GM12878 (cell line): Measurements from ENCODE around the gene TPCN1. TPM values are rescaled to one million over a fixed set of nuclear protein-coding genes. Genes with fewer than 3 reads are reported as not detected.

ENCODE experiments used
- BHLHE40 ChIP-seq, 2 experiments: fragments of 450-650 bp in 1 of 2; IDR thresholded peaks; 2 replicates each; pipeline ENCODE4 v1.6.1; 2011 to 2017; ENCODE audit warnings: low read depth in 2 of 2, borderline replicate concordance in 1 of 2, improper control_type of control experiment in 1 of 2, low read length in 1 of 2, mild to moderate bottlenecking in 1 of 2
- CEBPZ ChIP-seq: fragments of 150-350 bp; IDR thresholded peaks from 2 replicates; pipeline ENCODE4 v1.6.1; 2016; ENCODE audit warnings: low read depth, low read length
- CREB1 ChIP-seq: IDR thresholded peaks from 2 replicates; pipeline ENCODE4 v1.6.1; 2012; ENCODE audit warnings: low read depth, mild to moderate bottlenecking, inconsistent platforms
- PKNOX1 ChIP-seq: fragments of 450-650 bp; IDR thresholded peaks from 2 replicates; pipeline ENCODE4 v1.6.1; 2016; ENCODE audit warnings: mild to moderate bottlenecking
- SKIL ChIP-seq: fragments of 450-650 bp; IDR thresholded peaks from 2 replicates; pipeline ENCODE4 v1.6.1; 2017; ENCODE audit warnings: mild to moderate bottlenecking, low read depth, inconsistent platforms; ENCODE audit not compliant: poor library complexity, severe bottlenecking
- SMAD5 ChIP-seq: IDR thresholded peaks from 2 replicates; pipeline ENCODE4 v1.6.1; 2016; ENCODE audit warnings: antibody characterized with exemption, low read depth
- SMARCA5 ChIP-seq: fragments of 450-650 bp; IDR thresholded peaks from 2 replicates; pipeline ENCODE4 v1.6.1; 2017; ENCODE audit warnings: mild to moderate bottlenecking
- SMC3 ChIP-seq: IDR thresholded peaks from 2 replicates; pipeline ENCODE4 v1.6.1; 2011; ENCODE audit warnings: low read length, improper control_type of control experiment, borderline replicate concordance
- STAT1 ChIP-seq: fragments of 450-650 bp; conservative IDR thresholded peaks from 2 replicates; pipeline ENCODE4 v1.6.1; 2014; ENCODE audit warnings: antibody characterized with exemption, mild to moderate bottlenecking
- STAT3 ChIP-seq: IDR thresholded peaks from 2 replicates; pipeline ENCODE4 v1.6.1; 2011; ENCODE audit warnings: low read depth, low read length, improper control_type of control experiment
- TARDBP ChIP-seq: IDR thresholded peaks from 2 replicates; pipeline ENCODE4 v1.6.1; 2016; ENCODE audit warnings: borderline replicate concordance
- ZBTB4 ChIP-seq: fragments of 450-650 bp; formaldehyde crosslinking; IDR thresholded peaks from 2 replicates; pipeline ENCODE4 v1.4.0; 2022; ENCODE audit warnings: mild to moderate bottlenecking, moderate library complexity
- ZNF207 ChIP-seq: fragments of 450-650 bp; IDR thresholded peaks from 2 replicates; pipeline ENCODE4 v1.6.1; 2014; ENCODE audit warnings: antibody characterized with exemption, mild to moderate bottlenecking, borderline replicate concordance
- ZNF592 ChIP-seq: fragments of 450-650 bp; IDR thresholded peaks from 2 replicates; pipeline ENCODE4 v1.6.1; 2017; ENCODE audit warnings: mild to moderate bottlenecking, moderate library complexity
- polyA plus RNA-seq, 11 experiments: library from polyadenylated mRNA; depleted of rRNA in 4 of 11; unstranded in 6 of 11; stranded (reverse) in 5 of 11; fragments of >200 nt; fragmentation: Nextera tagmentation in 4 of 11; fragmentation: Illumina TruSeq in 1 of 11; extraction: Ambion mirVana in 4 of 11; extraction: Trizol in 1 of 11; gene quantifications; 1 replicate in 1 of 11; 2 replicates in 10 of 11; pipeline versions ENCODE4 v1.2.1 to v1.2.3, GENCODE V29; 2011 to 2016; ENCODE audit warnings: inconsistent platforms in 2 of 11, missing spikeins in 2 of 11, low read depth in 1 of 11
- total RNA-seq, 4 experiments: library from RNA; depleted of rRNA in 3 of 4; stranded (reverse); fragments of >200 nt in 3 of 4; fragmentation: Illumina TruSeq in 1 of 4; extraction: Trizol in 1 of 4; gene quantifications; 2 replicates each; pipeline versions ENCODE4 v1.2.1 to v1.2.3, GENCODE V29; 2013 to 2021

TPCN1 gene
- total and polyA plus RNA-seq, 10 of the 15 experiments (the other 5 are each of a cell fraction or from before 2014, with no cell fraction given): 0.79 to 30.9 (median 19.4) TPM

- TF ChIP-seq ZBTB4 (CRISPR knock-in tag) (no peak), TARDBP (peak; percentile 71; the same call in 1 of the 2 replicates), STAT1 (peak; percentile 72; the same call in 1 of the 2 replicates), ZNF207 (peak; percentile 84; the same call in 1 of the 2 replicates), STAT3 (no peak), BHLHE40 (IDR thresholded peaks at IDR 0.05; ENCODE audit: borderline replicate concordance in 1 of 2, low read depth in 2 of 2, low read length in 1 of 2) (peak; percentile 97 to 98), SMC3 (no peak), SKIL (peak; percentile 96), PKNOX1 (peak; percentile 75), CEBPZ (no peak), SMARCA5 (0 out of 2 replicates have a peak, but pooled peaks have one; percentile 10), ZNF592 (peak; percentile 91), SMAD5 (no peak), CREB1 (peak; percentile 72)
Observed at GRCh38 chr12:113208041-113208934, 13.0 kb upstream of the TPCN1 start (continued).
